ENCODE data around the gene SDS. TPM values are rescaled to one million over a fixed set of nuclear protein-coding genes. Genes with fewer than 3 reads are reported as not detected.

SDS gene
- total RNA-seq, 1 donor from 2014 or later = not detected

DNA sequence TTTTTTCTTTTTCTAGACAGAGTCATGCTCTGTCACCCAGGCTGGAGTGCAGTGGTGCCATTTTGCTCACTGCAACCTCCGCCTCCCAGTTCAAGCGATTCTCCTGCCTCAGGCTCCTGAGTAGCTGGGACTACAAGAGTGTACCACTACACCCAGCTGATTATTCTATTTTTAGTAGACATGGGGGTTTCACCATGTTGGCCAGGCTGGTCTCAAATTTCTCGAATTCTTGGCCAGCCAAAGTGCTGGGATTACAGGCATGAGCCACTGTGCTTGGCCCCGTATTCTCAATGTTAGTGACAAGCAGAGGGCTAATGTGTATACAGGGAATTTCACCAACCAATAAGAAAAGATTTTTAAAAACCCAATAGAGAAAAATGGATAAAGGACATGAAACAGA, 36.9 kb downstream of the SDS start:
- H3K27ac ChIP-seq (ENCODE audit: low read depth, low read length) = no peak overlapping the region
- no peaks in the 10 kb centered on the region for H3K4me1 ChIP-seq (ENCODE audit: insufficient read depth, low read length)
- H3K27me3 ChIP-seq (ENCODE audit: insufficient read depth, low read length) = no peaks in the 10 kb centered on the region
- H3K4me2 ChIP-seq (ENCODE audit: low read length) = no peak overlapping the region
- no peaks in the 10 kb centered on the region for H3K9me3 Mint-ChIP-seq (ENCODE audit: unreplicated experiment)
- H3K27me3 Mint-ChIP-seq (ENCODE audit: low read depth, unreplicated experiment) = no peaks in the 10 kb centered on the region
- TF ChIP-seq, protein P1, sequence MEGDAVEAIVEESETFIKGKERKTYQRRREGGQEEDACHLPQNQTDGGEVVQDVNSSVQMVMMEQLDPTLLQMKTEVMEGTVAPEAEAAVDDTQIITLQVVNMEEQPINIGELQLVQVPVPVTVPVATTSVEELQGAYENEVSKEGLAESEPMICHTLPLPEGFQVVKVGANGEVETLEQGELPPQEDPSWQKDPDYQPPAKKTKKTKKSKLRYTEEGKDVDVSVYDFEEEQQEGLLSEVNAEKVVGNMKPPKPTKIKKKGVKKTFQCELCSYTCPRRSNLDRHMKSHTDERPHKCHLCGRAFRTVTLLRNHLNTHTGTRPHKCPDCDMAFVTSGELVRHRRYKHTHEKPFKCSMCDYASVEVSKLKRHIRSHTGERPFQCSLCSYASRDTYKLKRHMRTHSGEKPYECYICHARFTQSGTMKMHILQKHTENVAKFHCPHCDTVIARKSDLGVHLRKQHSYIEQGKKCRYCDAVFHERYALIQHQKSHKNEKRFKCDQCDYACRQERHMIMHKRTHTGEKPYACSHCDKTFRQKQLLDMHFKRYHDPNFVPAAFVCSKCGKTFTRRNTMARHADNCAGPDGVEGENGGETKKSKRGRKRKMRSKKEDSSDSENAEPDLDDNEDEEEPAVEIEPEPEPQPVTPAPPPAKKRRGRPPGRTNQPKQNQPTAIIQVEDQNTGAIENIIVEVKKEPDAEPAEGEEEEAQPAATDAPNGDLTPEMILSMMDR (IDR thresholded peaks at IDR 0.05; ENCODE audit: insufficient read depth, low read depth, low read length) = no peak
- TF ChIP-seq EZH2 (IDR thresholded peaks at IDR 0.05; ENCODE audit: insufficient read depth, low read length) = no peak
- H3K36me3 ChIP-seq (ENCODE audit: insufficient read depth, low read length) = no peaks in the 10 kb centered on the region
- H3K36me3 Mint-ChIP-seq (ENCODE audit: low read depth, unreplicated experiment) = peaks cover 6% of the 10 kb centered on the region
- peaks cover 48% of the 10 kb centered on the region for H4K20me1 ChIP-seq (ENCODE audit: insufficient read depth, low read length)
- H3K79me2 ChIP-seq (ENCODE audit: insufficient read depth, low read length) = peaks cover 4% of the 10 kb centered on the region
- peaks cover 4% of the 10 kb centered on the region for H3K4me1 Mint-ChIP-seq (ENCODE audit: low read depth, unreplicated experiment)
- H3K27ac Mint-ChIP-seq (ENCODE audit: unreplicated experiment) = no peak overlapping the region
- no peak overlapping the region for H3K4me3 Mint-ChIP-seq (ENCODE audit: unreplicated experiment)
- no peak overlapping the region for H3K9ac ChIP-seq (ENCODE audit: low read length)
- H3K4me3 ChIP-seq (ENCODE audit: insufficient read depth, low read depth, low read length) = no peak overlapping the region
- FAIRE-seq (no peak), DNase-seq (ENCODE audit: low read depth) (no peak)
- no peaks in the 10 kb centered on the region for H3K9me3 ChIP-seq (ENCODE audit: insufficient read depth, low read depth, low read length)
- no peak overlapping the region for H2AFZ ChIP-seq (ENCODE audit: low read depth, low read length)

DNA sequence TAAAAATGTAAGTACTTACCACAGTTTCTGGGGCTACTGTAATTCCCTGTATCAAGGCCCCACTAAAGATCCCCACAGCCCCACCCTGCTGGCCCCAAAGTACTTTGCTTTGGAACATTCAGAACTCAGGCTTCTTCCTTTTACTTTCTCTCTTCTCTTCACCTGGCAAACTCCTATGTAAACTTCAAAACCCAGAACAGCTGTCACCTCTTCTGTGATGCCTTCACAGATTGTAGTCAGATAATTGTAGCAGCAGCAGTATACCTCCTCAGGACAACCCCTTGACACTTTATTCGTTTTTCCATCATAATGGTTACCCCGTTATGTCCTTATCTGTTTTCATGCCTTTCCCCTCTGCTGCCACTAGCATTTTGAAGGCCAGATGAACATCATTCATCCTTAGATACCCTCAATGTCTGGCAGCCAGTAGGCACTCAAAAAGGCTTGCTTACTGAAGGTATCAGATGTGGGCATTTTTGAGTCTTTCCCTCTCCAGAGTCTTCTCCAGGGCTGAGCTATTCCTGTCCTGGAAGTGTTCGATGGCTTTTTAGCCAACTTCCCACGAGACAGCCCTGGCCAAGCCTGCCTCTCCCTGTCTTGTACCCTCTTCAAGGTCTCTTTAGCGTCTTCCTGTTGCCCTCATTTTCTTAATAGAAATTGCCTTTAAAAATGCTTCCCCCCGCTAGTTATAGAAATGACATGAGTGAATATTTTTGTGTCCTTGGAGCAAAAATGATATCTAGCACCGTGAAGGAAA, 37.9 kb downstream of the SDS start:
- no peak for FAIRE-seq
- Mint-ChIP-seq H3K27ac (ENCODE audit: unreplicated experiment) (no peak overlapping the region), H3K4me1 (ENCODE audit: low read depth, unreplicated experiment) (peaks cover 4% of the 10 kb centered on the region), H3K9me3 (ENCODE audit: unreplicated experiment) (no peaks in the 10 kb centered on the region), H3K4me3 (ENCODE audit: unreplicated experiment) (no peak overlapping the region), H3K36me3 (ENCODE audit: low read depth, unreplicated experiment) (peaks cover 4% of the 10 kb centered on the region), H3K27me3 (ENCODE audit: low read depth, unreplicated experiment) (no peaks in the 10 kb centered on the region)
- Histone ChIP-seq H3K9me3 (ENCODE audit: insufficient read depth, low read depth, low read length) (no peaks in the 10 kb centered on the region), H3K27ac (ENCODE audit: low read depth, low read length) (no peak overlapping the region), H3K79me2 (ENCODE audit: insufficient read depth, low read length) (peaks cover 9% of the 10 kb centered on the region), H4K20me1 (ENCODE audit: insufficient read depth, low read length) (peaks cover 46% of the 10 kb centered on the region), H3K4me3 (ENCODE audit: insufficient read depth, low read depth, low read length) (no peak overlapping the region), H3K27me3 (ENCODE audit: insufficient read depth, low read length) (no peaks in the 10 kb centered on the region), H2AFZ (ENCODE audit: low read depth, low read length) (no peak overlapping the region), H3K4me2 (ENCODE audit: low read length) (no peak overlapping the region), H3K9ac (ENCODE audit: low read length) (no peak overlapping the region), H3K36me3 (ENCODE audit: insufficient read depth, low read length) (no peaks in the 10 kb centered on the region), H3K4me1 (ENCODE audit: insufficient read depth, low read length) (no peaks in the 10 kb centered on the region)
- DNase-seq (ENCODE audit: low read depth) = no peak
- TF ChIP-seq, protein P1 (IDR thresholded peaks at IDR 0.05; ENCODE audit: insufficient read depth, low read depth, low read length) = no peak
- no peak for TF ChIP-seq EZH2 (IDR thresholded peaks at IDR 0.05; ENCODE audit: insufficient read depth, low read length)

DNA sequence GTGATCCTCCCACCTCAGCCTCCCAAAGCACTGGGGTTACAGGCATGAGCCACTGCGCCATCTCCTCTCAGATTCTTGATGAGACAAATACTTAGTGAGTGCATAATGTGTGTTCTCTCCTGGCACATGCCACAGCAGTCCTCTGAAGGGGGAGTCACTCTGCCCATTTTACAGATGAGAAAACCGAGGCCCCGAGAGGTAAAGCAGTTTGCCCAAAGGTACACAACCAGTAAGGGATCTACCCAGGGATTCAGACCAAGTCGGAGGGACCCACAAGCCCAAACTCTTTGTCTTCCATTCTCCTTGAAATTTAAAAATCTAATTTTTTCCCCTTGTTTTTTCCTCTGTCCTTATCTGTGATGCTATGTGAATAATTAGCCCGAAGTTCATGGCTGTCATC, 39.0 kb downstream of the SDS start:
- H3K36me3 Mint-ChIP-seq (ENCODE audit: low read depth, unreplicated experiment) = peaks cover 4% of the 10 kb centered on the region
- Histone ChIP-seq H2AFZ (ENCODE audit: low read depth, low read length) (no peak overlapping the region), H4K20me1 (ENCODE audit: insufficient read depth, low read length) (peaks cover 50% of the 10 kb centered on the region), H3K4me3 (ENCODE audit: insufficient read depth, low read depth, low read length) (no peak overlapping the region), H3K4me2 (ENCODE audit: low read length) (no peak overlapping the region), H3K9me3 (ENCODE audit: insufficient read depth, low read depth, low read length) (no peaks in the 10 kb centered on the region), H3K36me3 (ENCODE audit: insufficient read depth, low read length) (no peaks in the 10 kb centered on the region), H3K79me2 (ENCODE audit: insufficient read depth, low read length) (peaks cover 16% of the 10 kb centered on the region), H3K9ac (ENCODE audit: low read length) (no peak overlapping the region), H3K4me1 (ENCODE audit: insufficient read depth, low read length) (peaks cover under 1% of the 10 kb centered on the region), H3K27me3 (ENCODE audit: insufficient read depth, low read length) (no peaks in the 10 kb centered on the region), H3K27ac (ENCODE audit: low read depth, low read length) (no peak overlapping the region)
- no peaks in the 10 kb centered on the region for H3K9me3 Mint-ChIP-seq (ENCODE audit: unreplicated experiment)
- DNase-seq (ENCODE audit: low read depth) (no peak), FAIRE-seq (no peak)
- H3K4me1 Mint-ChIP-seq (ENCODE audit: low read depth, unreplicated experiment) = peaks cover 4% of the 10 kb centered on the region
- H3K27me3 Mint-ChIP-seq (ENCODE audit: low read depth, unreplicated experiment) = no peaks in the 10 kb centered on the region
- H3K4me3 Mint-ChIP-seq (ENCODE audit: unreplicated experiment) = no peak overlapping the region
- TF ChIP-seq EZH2 (IDR thresholded peaks at IDR 0.05; ENCODE audit: insufficient read depth, low read length) = no peak
- TF ChIP-seq, protein P1 (IDR thresholded peaks at IDR 0.05; ENCODE audit: insufficient read depth, low read depth, low read length) = no peak
- no peak overlapping the region for H3K27ac Mint-ChIP-seq (ENCODE audit: unreplicated experiment)
